ENCODE results near the gene OTX1. TPM values are rescaled to one million over a fixed set of nuclear protein-coding genes. Genes with fewer than 3 reads are reported as not detected.

The OTX1 gene
- total and polyA plus RNA-seq, 2 of the 8 experiments (the other 6 are each of a cell fraction or from before 2014, with no cell fraction given), result 0.24 to 3.3 TPM

- Histone ChIP-seq H2BK20ac (ENCODE audit: low read length) (no peak overlapping the region), H3K36me3 (ENCODE audit: control insufficient read depth in 2 of 4, insufficient read depth in 4 of 4, low read length in 3 of 4) (no peaks in the 10 kb centered on the region), H3K18ac (ENCODE audit: extremely low read depth, low read length) (no peak overlapping the region), H2AK5ac (ENCODE audit: low read depth, low read length) (no peak overlapping the region), H3K14ac (ENCODE audit: insufficient read length) (no peak overlapping the region), H4K5ac (ENCODE audit: insufficient read length, low read depth, low read length) (no peak overlapping the region), H3K79me2 (ENCODE audit: control insufficient read depth in 1 of 2, insufficient read depth in 2 of 2, low read length in 2 of 2) (no peaks in the 10 kb centered on the region), H3K27ac (ENCODE audit: low read depth, low read length) (no peak overlapping the region), H3K23ac (ENCODE audit: insufficient read length) (no peak overlapping the region), H3K9me3 (ENCODE audit: insufficient read depth in 2 of 2, low read depth in 1 of 2, low read length in 1 of 2) (no peaks in the 10 kb centered on the region), H3K4me2 (ENCODE audit: insufficient read depth in 1 of 2, low read depth in 2 of 2, low read length in 2 of 2) (no peak overlapping the region), H3K9ac (replicated peaks in 1 of 4; ENCODE audit: extremely low read depth in 1 of 4, low read depth in 3 of 4, low read length in 3 of 4) (no peak overlapping the region), H3K4ac (replicated peaks; ENCODE audit: insufficient read length, low read depth, low read length) (no peak overlapping the region), H3K27me3 (replicated peaks in 1 of 4; ENCODE audit: control insufficient read depth in 3 of 4, extremely low read depth in 1 of 4, insufficient read depth in 3 of 4, low read length in 3 of 4) (no peaks in the 10 kb centered on the region), H4K20me1 (replicated peaks in 1 of 2; ENCODE audit: control insufficient read depth in 1 of 2, insufficient read depth in 2 of 2, low read length in 2 of 2) (no peaks in the 10 kb centered on the region), H3K79me1 (ENCODE audit: low read depth, low read length) (no peaks in the 10 kb centered on the region), H2BK12ac (ENCODE audit: low read depth, low read length) (no peak overlapping the region), H2AFZ (ENCODE audit: low read length) (no peak overlapping the region), H2BK5ac (ENCODE audit: low read depth, low read length) (no peak overlapping the region), H4K8ac (ENCODE audit: extremely low read depth, insufficient read depth, low read length) (no peak overlapping the region), H2BK15ac (ENCODE audit: low read length) (no peak overlapping the region), H4K91ac (replicated peaks; ENCODE audit: insufficient read length, low read length) (no peak overlapping the region), H2BK120ac (replicated peaks; ENCODE audit: low read depth, low read length) (no peak overlapping the region), H3K56ac (replicated peaks; ENCODE audit: insufficient read length, low read depth, low read length) (no peak overlapping the region), H3K4me1 (replicated peaks in 1 of 4; ENCODE audit: control insufficient read depth in 3 of 4, insufficient read depth in 4 of 4, low read length in 3 of 4) (peaks cover 0 to 5% (median 0%) of the 10 kb centered on the region in 4 experiments; a peak in 1 of 7 replicates), H3K23me2 (ENCODE audit: low read depth, low read length) (no peaks in the 10 kb centered on the region), H3K4me3 (ENCODE audit: extremely low read depth in 1 of 4, insufficient read depth in 2 of 4, low read depth in 3 of 4, low read length in 4 of 4) (no peak overlapping the region)
- ChIA-PET POLR2A (ENCODE audit: partially characterized antibody) (no interaction called here), CTCF (ENCODE audit: partially characterized antibody) (no interaction called here)
- 92% methylated on average over 3 of the region's 3 CpGs; no CpG with 5 or more reads in 1 of the 2 experiments for WGBS, 2 experiments (ENCODE audit: extremely low coverage in 1 of 2, insufficient coverage in 1 of 2, insufficient read length in 1 of 2, insufficient replicate concordance in 2 of 2, low coverage in 1 of 2, low lambda C conversion rate in 2 of 2, missing lambda C conversion rate in 1 of 2)
- FAIRE-seq (no peak), DNase-seq (ENCODE audit: low read depth in 1 of 2, low spot score in 2 of 2) (no peak)
- TF ChIP-seq E2F6 (IDR thresholded peaks at IDR 0.05) (no peak), PHF8 (conservative IDR thresholded peaks at IDR 0.05; ENCODE audit: low read depth, low read length) (no peak), ATF3 (IDR thresholded peaks at IDR 0.05; ENCODE audit: insufficient read depth, low read depth, low read length) (no peak), RBBP5 (IDR thresholded peaks at IDR 0.05; ENCODE audit: borderline replicate concordance, low read depth, low read length) (no peak), RFX5 (IDR thresholded peaks at IDR 0.05; ENCODE audit: borderline replicate concordance, low read depth, low read length) (no peak), KDM1A (IDR thresholded peaks at IDR 0.05; ENCODE audit: borderline replicate concordance, low read length) (no peak), SP2 (IDR thresholded peaks at IDR 0.05; ENCODE audit: low read length) (no peak), CREB1 (IDR thresholded peaks at IDR 0.05) (no peak), CEBPB (IDR thresholded peaks at IDR 0.05; ENCODE audit: low read depth, low read length) (no peak), SRF (IDR thresholded peaks at IDR 0.05; ENCODE audit: low read depth, low read length) (no peak), MAFK (IDR thresholded peaks at IDR 0.05; ENCODE audit: low read depth, low read length) (no peak), BCL11A (IDR thresholded peaks at IDR 0.05; ENCODE audit: low read depth in 2 of 2, low read length in 2 of 2) (no peak), CBX5 (IDR thresholded peaks at IDR 0.05; ENCODE audit: low read depth, low read length) (no peak), CHD2 (IDR thresholded peaks at IDR 0.05; ENCODE audit: low read length) (no peak)
These were observed 35.2 kb upstream of the OTX1 start for GRCh38 chr2:63015389-63015788.

Measured in H1 (cell line).